ENCODE results near the gene SLCO4A1. TPM values are rescaled to one million over a fixed set of nuclear protein-coding genes. Genes with fewer than 3 reads are reported as not detected.
"Not testable (repeated sequence)": the region's sequence is repeated elsewhere in the genome, so short reads cannot be mapped to it uniquely, and the experiment has no call there.

The SLCO4A1 gene
- total RNA-seq, 1 donor from 2014 or later, result 1.4 TPM

DNA sequence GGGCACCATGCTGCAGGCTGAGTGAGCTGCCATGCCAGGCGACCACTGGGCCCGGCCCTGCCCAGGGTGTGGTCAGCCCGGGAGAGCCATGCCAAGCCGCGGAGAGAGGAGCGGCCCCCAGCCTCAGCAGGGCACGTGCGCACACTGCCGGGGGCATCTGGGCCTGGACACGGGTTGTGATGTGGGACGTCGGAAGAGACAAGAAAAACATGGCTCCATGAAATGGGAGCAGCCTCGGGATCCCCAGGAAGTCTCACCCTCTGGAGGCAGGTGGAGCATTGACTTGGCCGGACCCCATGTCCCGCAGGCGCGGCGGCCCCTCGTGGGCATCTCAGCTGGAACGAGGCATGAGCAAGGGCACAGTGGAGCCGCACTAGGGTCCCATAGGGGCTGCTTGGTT, 16.8 kb upstream of the SLCO4A1 start:
- TF ChIP-seq, protein P1, sequence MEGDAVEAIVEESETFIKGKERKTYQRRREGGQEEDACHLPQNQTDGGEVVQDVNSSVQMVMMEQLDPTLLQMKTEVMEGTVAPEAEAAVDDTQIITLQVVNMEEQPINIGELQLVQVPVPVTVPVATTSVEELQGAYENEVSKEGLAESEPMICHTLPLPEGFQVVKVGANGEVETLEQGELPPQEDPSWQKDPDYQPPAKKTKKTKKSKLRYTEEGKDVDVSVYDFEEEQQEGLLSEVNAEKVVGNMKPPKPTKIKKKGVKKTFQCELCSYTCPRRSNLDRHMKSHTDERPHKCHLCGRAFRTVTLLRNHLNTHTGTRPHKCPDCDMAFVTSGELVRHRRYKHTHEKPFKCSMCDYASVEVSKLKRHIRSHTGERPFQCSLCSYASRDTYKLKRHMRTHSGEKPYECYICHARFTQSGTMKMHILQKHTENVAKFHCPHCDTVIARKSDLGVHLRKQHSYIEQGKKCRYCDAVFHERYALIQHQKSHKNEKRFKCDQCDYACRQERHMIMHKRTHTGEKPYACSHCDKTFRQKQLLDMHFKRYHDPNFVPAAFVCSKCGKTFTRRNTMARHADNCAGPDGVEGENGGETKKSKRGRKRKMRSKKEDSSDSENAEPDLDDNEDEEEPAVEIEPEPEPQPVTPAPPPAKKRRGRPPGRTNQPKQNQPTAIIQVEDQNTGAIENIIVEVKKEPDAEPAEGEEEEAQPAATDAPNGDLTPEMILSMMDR (IDR thresholded peaks at IDR 0.05; ENCODE audit: unreplicated experiment), result no peak
- DNase-seq (ENCODE audit: low spot score), result no peak
- Mint-ChIP-seq H3K9me3 (ENCODE audit: unreplicated experiment) (no peaks in the 10 kb centered on the region), H3K4me1 (ENCODE audit: unreplicated experiment) (peaks cover 7% of the 10 kb centered on the region), H3K36me3 (ENCODE audit: low read depth, unreplicated experiment) (no peaks in the 10 kb centered on the region), H3K27ac (ENCODE audit: unreplicated experiment) (no peak overlapping the region), H3K4me3 (ENCODE audit: unreplicated experiment) (no peak overlapping the region), H3K27me3 (ENCODE audit: unreplicated experiment) (peaks cover 9% of the 10 kb centered on the region)

DNA sequence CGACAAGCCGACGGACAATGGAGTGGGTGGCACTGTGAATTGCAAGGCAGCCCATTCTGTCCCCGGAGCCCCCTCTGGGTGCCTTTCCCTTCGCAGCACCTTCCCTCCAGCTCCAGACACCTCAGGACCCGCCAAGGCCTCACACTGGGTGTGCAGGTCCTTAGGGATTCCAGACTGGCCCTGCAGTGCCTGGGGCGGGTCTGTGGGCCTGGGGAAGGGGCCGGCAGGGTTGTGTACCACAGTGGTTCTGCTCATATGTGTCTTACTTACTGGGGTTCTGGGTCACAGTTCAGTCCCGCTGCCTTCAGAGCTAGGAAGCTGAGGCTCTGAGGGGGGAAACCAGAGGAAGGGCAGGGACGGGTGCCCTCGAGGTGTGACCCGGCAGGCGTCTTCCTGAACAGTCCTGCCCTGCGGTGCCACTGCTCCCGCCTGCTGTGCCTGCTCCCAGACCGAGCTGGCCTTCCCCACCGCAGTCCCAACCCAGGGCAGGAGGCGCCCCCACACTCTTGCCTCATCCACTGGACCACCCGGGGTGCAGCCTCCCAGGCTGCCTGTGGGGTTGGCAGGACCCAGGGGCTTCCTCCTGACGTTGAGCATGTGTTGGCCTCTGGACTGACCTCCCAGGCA, 16.3 kb upstream of the SLCO4A1 start:
- TF ChIP-seq, protein P1 (IDR thresholded peaks at IDR 0.05; ENCODE audit: unreplicated experiment), result no peak
- Mint-ChIP-seq H3K4me1 (ENCODE audit: unreplicated experiment) (peaks cover 7% of the 10 kb centered on the region), H3K9me3 (ENCODE audit: unreplicated experiment) (no peaks in the 10 kb centered on the region), H3K27me3 (ENCODE audit: unreplicated experiment) (peaks cover 8% of the 10 kb centered on the region), H3K4me3 (ENCODE audit: unreplicated experiment) (no peak overlapping the region), H3K27ac (ENCODE audit: unreplicated experiment) (no peak overlapping the region), H3K36me3 (ENCODE audit: low read depth, unreplicated experiment) (no peaks in the 10 kb centered on the region)
- DNase-seq (ENCODE audit: low spot score), result no peak

DNA sequence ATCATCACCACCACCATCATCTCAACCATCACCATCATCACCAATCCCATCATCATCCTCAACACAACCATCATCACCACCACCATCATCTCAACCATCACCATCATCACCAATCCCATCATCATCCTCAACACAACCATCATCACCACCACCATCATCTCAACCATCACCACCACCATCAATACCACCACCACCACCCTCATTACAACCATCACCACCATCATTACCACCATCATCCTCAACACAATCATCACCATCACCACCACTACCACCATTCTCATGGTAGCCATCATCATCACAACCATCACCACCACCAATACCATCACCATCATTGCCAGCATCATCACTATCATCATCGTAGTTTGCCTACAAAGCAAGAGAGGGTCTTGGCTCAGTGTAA, 14.9 kb upstream of the SLCO4A1 start:
- H3K9me3 Mint-ChIP-seq (ENCODE audit: unreplicated experiment); H3K27me3 Mint-ChIP-seq (ENCODE audit: unreplicated experiment); H3K36me3 Mint-ChIP-seq (ENCODE audit: low read depth, unreplicated experiment); H3K27ac Mint-ChIP-seq (ENCODE audit: unreplicated experiment); DNase-seq (ENCODE audit: low spot score); H3K4me3 Mint-ChIP-seq (ENCODE audit: unreplicated experiment): not testable (repeated sequence)
- H3K4me1 Mint-ChIP-seq (ENCODE audit: unreplicated experiment), result peaks cover 13% of the 10 kb centered on the region

DNA sequence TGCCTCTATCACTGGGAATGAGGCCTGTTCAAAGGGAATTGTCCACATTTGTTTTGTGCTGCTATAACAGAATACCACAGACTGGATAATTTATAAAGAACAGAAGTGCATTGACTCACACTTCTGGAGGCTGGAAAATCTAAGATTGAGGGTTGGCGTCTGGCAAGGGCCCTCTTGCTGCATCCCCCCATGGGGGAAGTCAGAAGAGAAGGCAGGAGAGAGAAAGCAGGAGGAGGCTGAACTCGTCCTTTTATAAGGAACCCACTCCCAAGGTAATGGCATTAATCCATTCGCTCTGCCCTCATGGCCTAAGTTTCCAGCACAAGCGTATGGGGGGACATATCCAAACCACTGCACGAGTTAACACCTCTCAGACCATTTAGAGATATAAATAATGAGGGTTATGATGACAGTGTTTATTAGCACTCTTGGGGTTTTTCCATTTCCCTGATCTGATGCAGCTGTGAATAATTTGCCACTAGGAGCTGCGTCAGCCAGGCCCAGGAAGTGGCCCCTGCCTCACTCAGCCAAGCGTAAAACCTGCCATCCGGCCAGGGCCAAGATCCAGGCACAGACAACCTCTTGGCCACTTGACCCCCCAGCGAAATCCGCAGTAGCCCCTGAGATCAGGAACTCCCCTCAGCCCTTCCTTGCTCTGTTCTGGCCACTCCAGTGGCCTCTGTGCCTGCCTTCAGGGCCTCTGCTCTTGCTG, 14.2 kb upstream of the SLCO4A1 start:
- H3K27ac Mint-ChIP-seq (ENCODE audit: unreplicated experiment), result no peak overlapping the region
- no peaks in the 10 kb centered on the region for H3K9me3 Mint-ChIP-seq (ENCODE audit: unreplicated experiment)
- H3K27me3 Mint-ChIP-seq (ENCODE audit: unreplicated experiment), result peaks cover 4% of the 10 kb centered on the region
- H3K4me3 Mint-ChIP-seq (ENCODE audit: unreplicated experiment), result no peak overlapping the region
- no peak for DNase-seq (ENCODE audit: low spot score)
- H3K36me3 Mint-ChIP-seq (ENCODE audit: low read depth, unreplicated experiment), result no peaks in the 10 kb centered on the region
- TF ChIP-seq, protein P1 (IDR thresholded peaks at IDR 0.05; ENCODE audit: unreplicated experiment), result no peak
- H3K4me1 Mint-ChIP-seq (ENCODE audit: unreplicated experiment), result peaks cover 19% of the 10 kb centered on the region

DNA sequence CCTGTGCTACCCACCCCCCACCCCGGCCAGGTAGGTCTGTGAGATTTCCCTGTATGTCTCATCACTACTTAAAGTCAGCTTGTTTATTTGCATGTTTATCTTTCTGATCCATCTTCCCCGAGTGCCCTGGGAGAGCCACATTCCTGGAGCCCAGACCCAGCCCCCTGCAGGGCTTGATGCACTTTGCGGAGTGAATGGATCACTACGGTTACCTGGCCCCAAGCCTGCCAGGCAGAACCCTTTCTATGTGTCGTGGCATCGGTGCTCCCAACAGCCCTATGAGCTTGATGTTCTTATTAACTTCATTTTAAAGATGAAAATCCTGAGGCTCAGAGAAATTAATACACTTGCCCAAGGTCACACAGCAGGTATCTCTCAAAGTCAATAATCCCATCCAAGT, 13.6 kb upstream of the SLCO4A1 start:
- H3K36me3 Mint-ChIP-seq (ENCODE audit: low read depth, unreplicated experiment), result no peaks in the 10 kb centered on the region
- TF ChIP-seq, protein P1 (IDR thresholded peaks at IDR 0.05; ENCODE audit: unreplicated experiment), result no peak
- no peak overlapping the region for H3K27ac Mint-ChIP-seq (ENCODE audit: unreplicated experiment)
- DNase-seq (ENCODE audit: low spot score), result no peak
- peaks cover 2% of the 10 kb centered on the region for H3K27me3 Mint-ChIP-seq (ENCODE audit: unreplicated experiment)
- H3K9me3 Mint-ChIP-seq (ENCODE audit: unreplicated experiment), result no peaks in the 10 kb centered on the region
- no peak overlapping the region for H3K4me3 Mint-ChIP-seq (ENCODE audit: unreplicated experiment)
- peaks cover 13% of the 10 kb centered on the region for H3K4me1 Mint-ChIP-seq (ENCODE audit: unreplicated experiment)

All from endothelial cell (in vitro differentiated cells).